SU-DHL-6 (cell line): Measurements from ENCODE around the gene TCF4.

Source experiments
- H2AFZ ChIP-seq: fragments of 200-600 bp; sonication (generic); 2 replicates; pipeline ENCODE4 v1.6.1; 2014; ENCODE audit warnings: low read depth, mild to moderate bottlenecking, moderate library complexity, mixed read lengths, antibody characterized with exemption, low read length; ENCODE audit not compliant: severe bottlenecking
- H3F3A ChIP-seq: fragments of 200-600 bp; shearing (Covaris generic); 2 replicates; pipeline ENCODE4 v1.6.0; 2016; ENCODE audit warnings: antibody characterized with exemption, mild to moderate bottlenecking; ENCODE audit not compliant: insufficient read depth
- H3K27ac ChIP-seq: fragments of 200-600 bp; sonication (generic); 2 replicates; pipeline ENCODE4 v1.5.1; 2016; ENCODE audit warnings: low read depth, mild to moderate bottlenecking, low read length, moderate library complexity, mixed read lengths
- H3K27me3 ChIP-seq: fragments of 200-600 bp; sonication (generic), shearing (Covaris generic); 2 replicates; pipeline ENCODE4 v1.6.0; 2014; ENCODE audit warnings: mild to moderate bottlenecking, low read length
- H3K36me3 ChIP-seq: fragments of 200-600 bp; sonication (generic); 2 replicates; pipeline ENCODE4 v1.6.1; 2014; ENCODE audit warnings: mild to moderate bottlenecking, low read length, mixed read lengths
- H3K4me2 ChIP-seq: fragments of 300-600, 200-600 bp; shearing (Covaris generic), sonication (generic); 2 replicates; pipeline ENCODE4 v1.6.0; 2014; ENCODE audit warnings: low read length, low read depth, mild to moderate bottlenecking; ENCODE audit not compliant: poor library complexity, severe bottlenecking
- H3K4me3 ChIP-seq: fragments of 200-600 bp; sonication (generic); 2 replicates; pipeline ENCODE4 v1.5.1; 2014; ENCODE audit warnings: antibody characterized with exemption, low read length, mild to moderate bottlenecking, mixed read lengths; ENCODE audit not compliant: insufficient read depth, poor library complexity, severe bottlenecking
- H3K79me2 ChIP-seq: fragments of 200-600 bp; sonication (generic); 2 replicates; pipeline ENCODE4 v1.6.1; 2014; ENCODE audit warnings: mild to moderate bottlenecking, low read length, moderate library complexity; ENCODE audit not compliant: insufficient read depth
- H3K9ac ChIP-seq: fragments of 200-600 bp; sonication (generic); 2 replicates; pipeline ENCODE4 v1.7.0; 2014; ENCODE audit warnings: mild to moderate bottlenecking, low read length
- H3K9me2 ChIP-seq: fragments of 200-600 bp; sonication (generic); replicated peaks from 2 replicates; pipeline ENCODE4 v1.6.1; 2014; ENCODE audit warnings: low read length; ENCODE audit not compliant: insufficient read depth
- H3K9me3 ChIP-seq: fragments of 200-600 bp; sonication (generic); 2 replicates; pipeline ENCODE4 v1.6.1; 2014; ENCODE audit warnings: low read length, mixed read lengths; ENCODE audit not compliant: insufficient read depth
- H4K20me1 ChIP-seq: fragments of 200-600 bp; sonication (generic); 2 replicates; pipeline ENCODE4 v1.6.1; 2014; ENCODE audit warnings: low read depth, mild to moderate bottlenecking, antibody characterized with exemption, low read length, moderate library complexity, mixed read lengths
- CTCF ChIP-seq: fragments of 200-600 bp; sonication (generic); IDR thresholded peaks from one replicate; pipeline ENCODE4 v1.5.1; 2017; ENCODE audit warnings: antibody characterized with exemption, mild to moderate bottlenecking, low read length, moderate library complexity; ENCODE audit not compliant: insufficient read depth, poor library complexity, severe bottlenecking
- EZH2phosphoT487 ChIP-seq: fragments of 200-600 bp; sonication (generic), shearing (Covaris generic); conservative IDR thresholded peaks from 2 replicates; pipeline ENCODE4 v1.6.1; 2018; ENCODE audit warnings: mild to moderate bottlenecking, antibody characterized with exemption, low read length, moderate library complexity, mixed read lengths

TCF4 gene

GRCh38 chr18:55345103-55345950 is 242.7 kb downstream of the TCF4 start:
- Histone ChIP-seq H4K20me1 (no peaks in the 10 kb centered on the region), H3F3A (no peaks in the 10 kb centered on the region), H3K9me3 (no peaks in the 10 kb centered on the region), H3K9me2 (no peaks in the 10 kb centered on the region), H3K36me3 (no peaks in the 10 kb centered on the region), H3K4me2 (no peak overlapping the region), H3K27ac (no peak overlapping the region), H3K9ac (no peak overlapping the region), H3K27me3 (0 out of 2 replicates have a peak, but pooled peaks cover 2% of the 10 kb centered on the region), H3K4me3 (no peak overlapping the region), H2AFZ (no peak overlapping the region), H3K79me2 (no peaks in the 10 kb centered on the region)
- TF ChIP-seq EZH2phosphoT487 (no peak), CTCF (no peak)

- Histone ChIP-seq H2AFZ (no peak overlapping the region), H3K27me3 (0 out of 2 replicates have a peak, but pooled peaks cover 2% of the 10 kb centered on the region), H3K4me3 (no peak overlapping the region), H3K36me3 (no peaks in the 10 kb centered on the region), H3K9me2 (no peaks in the 10 kb centered on the region), H3K4me2 (no peak overlapping the region), H3F3A (no peaks in the 10 kb centered on the region), H4K20me1 (no peaks in the 10 kb centered on the region), H3K9ac (no peak overlapping the region), H3K27ac (no peak overlapping the region), H3K79me2 (no peaks in the 10 kb centered on the region), H3K9me3 (no peaks in the 10 kb centered on the region)
- no peak for TF ChIP-seq EZH2phosphoT487
- TF ChIP-seq CTCF, result peak; percentile 19
These were observed 244.5 kb downstream of the TCF4 start for GRCh38 chr18:55343396-55344073.

GRCh38 chr18:55340998-55341397 is 247.0 kb downstream of the TCF4 start:
- H3K36me3 ChIP-seq, result no peaks in the 10 kb centered on the region
- TF ChIP-seq EZH2phosphoT487, result no peak
- no peak for TF ChIP-seq CTCF
- no peak overlapping the region for H3K27ac ChIP-seq
- no peaks in the 10 kb centered on the region for H3K9me2 ChIP-seq
- H3K4me3 ChIP-seq, result no peak overlapping the region
- no peak overlapping the region for H3K9ac ChIP-seq
- H3K79me2 ChIP-seq, result no peaks in the 10 kb centered on the region
- H4K20me1 ChIP-seq, result no peaks in the 10 kb centered on the region
- no peaks in the 10 kb centered on the region for H3K27me3 ChIP-seq
- no peaks in the 10 kb centered on the region for H3K9me3 ChIP-seq
- no peak overlapping the region for H2AFZ ChIP-seq
- H3F3A ChIP-seq, result no peaks in the 10 kb centered on the region
- H3K4me2 ChIP-seq, result no peak overlapping the region
